Epithelial cell of esophagus (primary cell): Measurements from ENCODE around the gene SNORC.

Experiments
- DNase-seq: peaks from one replicate; pipeline ENCODE4 v3.0.0; 2010; ENCODE audit warnings: low read depth
- H3K4me3 ChIP-seq: 2 replicates; pipeline ENCODE4 v1.5.1; 2011; ENCODE audit warnings: mild to moderate bottlenecking, low read length, control low read depth
- TF ChIP-seq, protein P1 (sequence below): IDR thresholded peaks from 2 replicates; pipeline ENCODE4 v1.5.1; 2011; ENCODE audit warnings: low read depth, mild to moderate bottlenecking, low read length, control low read depth, inconsistent platforms; ENCODE audit not compliant: insufficient read depth; ENCODE audit errors: missing control alignments

Gene SNORC

DNA sequence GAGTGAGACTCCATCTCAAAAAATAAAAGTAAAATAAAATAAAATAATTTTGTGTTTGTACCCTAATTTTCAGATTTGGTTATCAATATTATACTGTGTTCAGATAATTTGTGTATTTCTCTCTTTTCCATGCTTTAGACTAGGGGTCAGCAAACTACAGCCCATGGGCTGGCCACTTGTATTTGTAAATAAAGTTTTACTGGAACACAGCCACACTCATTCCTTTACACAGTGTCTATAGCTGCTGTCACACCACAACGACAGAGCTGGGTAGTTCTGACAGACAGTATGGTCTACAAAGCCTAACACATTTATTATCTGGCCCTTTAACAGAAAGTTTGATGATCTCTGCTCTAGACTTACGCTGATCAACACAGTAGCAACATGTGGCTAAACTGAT lies 43.8 kb downstream of the SNORC start:
- no peak overlapping the region for H3K4me3 ChIP-seq
- TF ChIP-seq, protein P1, sequence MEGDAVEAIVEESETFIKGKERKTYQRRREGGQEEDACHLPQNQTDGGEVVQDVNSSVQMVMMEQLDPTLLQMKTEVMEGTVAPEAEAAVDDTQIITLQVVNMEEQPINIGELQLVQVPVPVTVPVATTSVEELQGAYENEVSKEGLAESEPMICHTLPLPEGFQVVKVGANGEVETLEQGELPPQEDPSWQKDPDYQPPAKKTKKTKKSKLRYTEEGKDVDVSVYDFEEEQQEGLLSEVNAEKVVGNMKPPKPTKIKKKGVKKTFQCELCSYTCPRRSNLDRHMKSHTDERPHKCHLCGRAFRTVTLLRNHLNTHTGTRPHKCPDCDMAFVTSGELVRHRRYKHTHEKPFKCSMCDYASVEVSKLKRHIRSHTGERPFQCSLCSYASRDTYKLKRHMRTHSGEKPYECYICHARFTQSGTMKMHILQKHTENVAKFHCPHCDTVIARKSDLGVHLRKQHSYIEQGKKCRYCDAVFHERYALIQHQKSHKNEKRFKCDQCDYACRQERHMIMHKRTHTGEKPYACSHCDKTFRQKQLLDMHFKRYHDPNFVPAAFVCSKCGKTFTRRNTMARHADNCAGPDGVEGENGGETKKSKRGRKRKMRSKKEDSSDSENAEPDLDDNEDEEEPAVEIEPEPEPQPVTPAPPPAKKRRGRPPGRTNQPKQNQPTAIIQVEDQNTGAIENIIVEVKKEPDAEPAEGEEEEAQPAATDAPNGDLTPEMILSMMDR, result no peak
- no peak for DNase-seq

DNA sequence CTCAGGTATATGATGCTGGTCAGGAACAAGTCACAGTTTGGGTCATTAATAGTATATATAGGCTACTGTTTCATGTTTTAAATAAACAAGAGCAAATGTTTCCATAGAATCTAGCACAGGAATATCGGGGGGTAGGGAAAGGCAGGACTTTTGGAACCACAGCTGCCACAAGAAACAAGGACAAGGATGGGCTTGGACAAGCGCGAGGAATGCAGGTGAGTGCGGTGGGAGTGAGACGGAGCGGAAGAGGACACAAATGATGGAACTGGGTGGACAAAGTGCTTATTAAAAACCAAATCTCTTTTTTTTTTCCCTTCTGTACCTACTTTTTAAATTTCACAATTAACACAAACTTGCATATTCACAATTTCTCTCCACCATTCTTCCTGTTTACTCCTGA lies 49.1 kb downstream of the SNORC start:
- TF ChIP-seq, protein P1, result no peak
- no peak overlapping the region for H3K4me3 ChIP-seq
- no peak for DNase-seq

DNA sequence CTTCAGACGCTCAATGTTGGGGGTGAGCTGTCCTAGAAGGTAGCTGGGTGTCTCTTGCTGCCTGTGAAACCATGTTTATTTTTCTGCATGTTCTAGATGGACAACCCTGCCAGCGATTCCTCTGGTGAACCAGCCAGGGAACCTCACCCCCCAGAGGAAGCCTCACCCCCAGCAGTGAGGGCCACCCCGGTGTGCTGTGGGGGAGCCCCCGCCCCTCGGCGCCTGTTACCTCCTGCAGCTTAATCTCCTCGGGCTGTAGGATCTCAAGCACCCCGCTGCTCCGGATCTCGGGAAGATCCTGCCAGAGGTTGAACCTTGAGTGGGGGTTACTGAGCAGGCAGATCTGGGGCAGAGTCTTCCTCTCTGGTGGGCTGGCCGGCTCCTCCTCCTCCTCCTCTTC lies 50.0 kb downstream of the SNORC start:
- no peak overlapping the region for H3K4me3 ChIP-seq
- TF ChIP-seq, protein P1, result no peak
- DNase-seq, result no peak

DNA sequence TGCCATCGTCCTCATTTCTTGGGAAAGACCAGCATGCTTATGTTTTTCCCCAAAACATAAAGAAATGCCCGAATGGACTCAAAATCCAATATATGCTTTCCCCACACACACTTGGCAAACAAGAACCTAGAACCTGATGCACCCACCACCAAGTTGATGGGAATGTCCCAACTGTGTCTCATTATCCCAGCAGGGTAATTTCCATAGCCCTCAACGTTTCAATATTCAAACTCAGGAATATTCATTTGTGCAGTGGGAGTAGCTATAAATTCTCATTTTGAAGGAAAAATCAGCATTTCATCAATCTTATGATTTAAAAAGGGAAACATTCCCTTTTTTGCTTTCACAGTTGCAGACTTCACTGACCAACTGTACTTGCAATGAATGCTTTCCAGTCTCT lies 50.7 kb downstream of the SNORC start:
- TF ChIP-seq, protein P1, result no peak
- no peak for DNase-seq
- no peak overlapping the region for H3K4me3 ChIP-seq

DNA sequence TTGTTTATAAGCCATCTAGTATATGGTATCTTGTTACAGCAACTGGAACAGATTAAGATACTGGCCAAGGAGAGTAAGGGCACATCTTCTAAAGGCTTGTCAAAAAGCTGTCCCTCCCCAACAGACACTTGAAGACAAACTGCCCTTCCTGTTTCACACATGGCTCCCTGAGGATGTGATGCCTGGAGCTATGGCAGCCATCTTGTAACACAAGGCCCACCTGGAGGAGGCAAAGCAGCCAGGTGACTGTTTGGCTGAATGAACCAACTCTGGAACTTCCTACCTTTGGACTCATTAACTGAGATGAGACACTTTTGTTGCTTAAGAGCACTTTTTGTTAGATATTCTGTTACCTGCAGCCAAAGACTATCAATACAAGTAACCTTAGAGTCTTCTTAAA lies 54.4 kb downstream of the SNORC start:
- DNase-seq, result no peak

DNA sequence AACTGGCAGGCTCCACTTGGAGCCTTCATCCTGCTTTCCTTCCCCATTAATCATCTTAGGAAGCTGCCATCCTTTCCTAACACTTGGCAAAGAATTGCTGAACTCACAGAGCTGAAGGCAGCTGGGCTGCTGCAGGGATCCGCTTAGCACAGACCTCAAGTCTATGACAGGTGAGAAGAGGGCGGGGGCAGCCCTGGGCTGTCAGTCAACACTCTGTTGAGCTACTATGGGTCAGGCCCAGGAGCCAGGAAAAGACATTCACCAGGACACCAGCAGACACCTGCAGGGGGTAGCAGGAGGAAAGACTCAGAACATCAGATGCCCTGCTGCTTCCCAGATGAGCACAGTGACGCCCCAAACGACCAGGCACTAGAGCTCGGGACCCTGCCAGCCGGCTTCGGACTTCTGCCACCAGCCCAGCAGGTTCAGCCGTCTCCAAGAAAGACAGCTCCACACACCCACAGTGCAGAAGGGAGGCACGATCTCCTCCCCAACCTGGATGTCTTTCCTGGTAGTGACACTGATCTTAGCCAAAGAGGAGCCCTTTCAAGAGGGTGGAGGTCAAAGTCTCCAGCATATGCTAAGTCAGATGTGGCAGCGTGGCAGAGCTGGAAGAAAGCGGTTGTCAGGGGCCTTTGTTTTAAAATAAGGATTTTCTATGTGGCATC lies 55.2 kb downstream of the SNORC start:
- peak; percentile 19 for DNase-seq
- TF ChIP-seq, protein P1, result no peak
- no peak overlapping the region for H3K4me3 ChIP-seq

More for the DNA sequence above, 54.4 kb downstream of the SNORC start:
- H3K4me3 ChIP-seq, result no peak overlapping the region
- TF ChIP-seq, protein P1, result no peak

DNA sequence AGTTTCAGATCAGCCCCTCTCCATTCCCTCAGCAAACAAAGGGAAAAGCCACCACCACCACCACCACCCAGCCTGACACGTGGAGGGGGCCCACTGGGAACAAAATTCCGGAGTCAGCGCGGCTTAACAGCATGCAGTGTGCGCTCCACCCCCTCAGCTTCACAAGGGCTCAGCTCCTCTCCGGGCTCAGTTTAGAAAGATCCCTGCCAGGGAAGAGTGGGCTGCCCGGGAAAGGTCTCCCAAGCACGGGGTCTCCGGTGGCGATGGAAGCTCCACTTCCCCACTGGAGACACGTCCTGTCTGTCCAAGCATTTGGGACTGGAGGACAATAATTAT lies 55.7 kb downstream of the SNORC start:
- no peak for DNase-seq
- H3K4me3 ChIP-seq, result no peak overlapping the region
- TF ChIP-seq, protein P1, result no peak
